ENCODE measurements around the gene SYNPR.
"Not testable (repeated sequence)": the region's sequence is repeated elsewhere in the genome, so short reads cannot be mapped to it uniquely, and the experiment has no call there.

Gene SYNPR

GRCh38 chr3:63639806-63640205 lies 361.7 kb downstream of the SYNPR start:
- no peak for DNase-seq
- Mint-ChIP-seq H3K4me3 (no peak overlapping the region), H3K27me3 (peaks cover 3 to 6% of the 10 kb centered on the region in 2 donors), H3K4me1 (no peaks in the 10 kb centered on the region), H3K27ac (no peak overlapping the region), H3K9me3 (peaks cover 7 to 9% of the 10 kb centered on the region in 2 donors), H3K36me3 (no peaks in the 10 kb centered on the region)
- no peak for ATAC-seq (replicated peaks)

GRCh38 chr3:63642488-63642887 lies 364.4 kb downstream of the SYNPR start:
- H3K36me3 Mint-ChIP-seq, result no peaks in the 10 kb centered on the region
- no peak overlapping the region for H3K4me3 Mint-ChIP-seq
- peaks cover 3 to 9% of the 10 kb centered on the region in 2 donors for H3K9me3 Mint-ChIP-seq
- no peak overlapping the region for H3K27ac Mint-ChIP-seq
- DNase-seq, result no peak
- no peak for ATAC-seq (replicated peaks)
- no peaks in the 10 kb centered on the region for H3K4me1 Mint-ChIP-seq
- H3K27me3 Mint-ChIP-seq, result peaks cover 3 to 6% of the 10 kb centered on the region in 2 donors

- no peak for ATAC-seq (replicated peaks)
Observed at GRCh38 chr3:63644212-63644797, 366.2 kb downstream of the SYNPR start.

DNA sequence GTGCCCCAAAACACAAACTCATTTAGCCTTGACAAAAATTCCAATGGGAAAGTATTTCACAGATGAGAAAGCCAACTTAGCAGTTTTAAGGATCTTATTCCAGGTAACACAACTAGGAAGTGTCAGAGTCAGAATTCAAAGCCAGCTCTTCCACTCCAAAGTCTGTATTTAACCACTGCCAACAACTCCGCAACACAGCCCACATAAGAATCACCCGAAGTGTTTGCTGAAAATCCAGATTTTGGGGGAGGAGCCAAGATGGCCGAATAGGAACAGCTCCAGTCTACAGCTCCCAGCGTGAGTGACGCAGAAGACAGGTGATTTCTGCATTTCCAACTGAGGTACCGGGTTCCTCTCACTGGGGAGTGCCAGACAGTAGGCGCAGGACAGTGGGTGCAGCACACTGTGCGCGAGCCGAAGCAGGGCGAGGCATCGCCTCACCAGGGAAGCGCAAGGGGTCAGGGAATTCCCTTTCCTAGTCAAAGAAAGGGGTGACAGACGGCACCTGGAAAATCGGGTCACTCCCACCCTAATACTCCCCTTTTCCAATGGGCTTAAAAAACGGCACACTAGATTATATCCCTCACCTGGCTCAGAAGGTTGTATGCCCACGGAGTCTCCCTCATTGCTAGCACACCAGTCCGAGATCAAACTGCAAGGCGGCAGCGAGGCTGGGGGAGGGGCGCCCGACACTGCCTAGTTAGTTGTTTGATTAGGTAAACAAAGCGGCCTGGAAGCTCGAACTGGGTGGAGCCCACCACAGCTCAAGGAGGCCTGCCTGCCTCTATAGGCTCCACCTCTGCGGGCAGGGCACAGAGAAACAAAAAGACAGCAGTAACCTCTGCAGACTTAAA lies 367.0 kb downstream of the SYNPR start:
- H3K27me3 Mint-ChIP-seq; H3K9me3 Mint-ChIP-seq; H3K4me1 Mint-ChIP-seq; DNase-seq; H3K36me3 Mint-ChIP-seq; H3K4me3 Mint-ChIP-seq; H3K27ac Mint-ChIP-seq; ATAC-seq (replicated peaks): not testable (repeated sequence)

More at GRCh38 chr3:63644212-63644797, 366.2 kb downstream of the SYNPR start:
- no peak overlapping the region for H3K4me3 Mint-ChIP-seq
- peaks cover 0 to 3% of the 10 kb centered on the region in 2 donors for H3K27me3 Mint-ChIP-seq
- DNase-seq, result no peak
- H3K4me1 Mint-ChIP-seq, result no peaks in the 10 kb centered on the region
- no peaks in the 10 kb centered on the region for H3K36me3 Mint-ChIP-seq
- H3K9me3 Mint-ChIP-seq, result peaks cover 7 to 9% of the 10 kb centered on the region in 2 donors
- H3K27ac Mint-ChIP-seq, result no peak overlapping the region

DNA sequence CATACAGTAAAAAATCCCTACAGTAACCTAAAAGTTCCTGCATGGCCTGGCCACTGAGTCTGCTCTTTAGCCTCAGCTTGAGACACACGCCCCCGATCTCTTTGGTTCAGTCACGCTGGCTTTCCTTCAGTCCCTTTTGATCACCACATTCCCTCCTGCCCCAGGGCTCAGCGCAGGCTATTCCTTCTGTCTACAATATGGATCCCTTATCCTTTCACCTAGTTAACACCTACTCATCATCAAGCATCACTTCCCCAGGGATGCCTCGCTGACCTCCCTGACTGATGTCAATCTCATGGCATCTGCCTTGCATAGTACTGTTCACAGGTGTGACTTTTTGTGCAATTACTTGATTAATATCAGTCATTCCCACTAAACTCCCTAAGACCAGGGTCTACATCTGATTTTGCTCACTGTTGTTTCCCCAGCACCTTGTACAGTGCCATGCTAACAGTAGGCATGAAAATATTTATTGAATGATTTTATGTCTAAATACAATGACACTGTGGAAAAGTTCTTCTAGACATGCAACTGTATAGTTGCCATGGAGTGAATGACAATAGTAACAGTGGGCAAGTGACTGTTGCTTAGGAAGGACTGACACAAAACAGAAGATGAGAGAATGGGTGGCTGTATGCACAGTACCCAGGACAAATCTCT lies 374.1 kb downstream of the SYNPR start, which contains the start of gene SNTN:
Gene SNTN, plus strand, starts transcription at position 610 of the 660 bp plus-strand sequence. Its CDS starts 13 bp downstream, at position 623.
- DNase-seq (no peak), ATAC-seq (replicated peaks) (no peak)
- no peaks in the 10 kb centered on the region for H3K4me1 Mint-ChIP-seq
- no peaks in the 10 kb centered on the region for H3K36me3 Mint-ChIP-seq
- H3K9me3 Mint-ChIP-seq, result peaks cover 4 to 10% of the 10 kb centered on the region in 2 donors
- H3K27ac Mint-ChIP-seq, result no peak within 1 kb of the TSS
- H3K27me3 Mint-ChIP-seq, result no peaks in the 10 kb centered on the region
- no peak within 1 kb of the TSS for H3K4me3 Mint-ChIP-seq

- no peak overlapping the region for H3K4me3 Mint-ChIP-seq
- no peaks in the 10 kb centered on the region for H3K27me3 Mint-ChIP-seq
- H3K36me3 Mint-ChIP-seq, result no peaks in the 10 kb centered on the region
- H3K27ac Mint-ChIP-seq, result no peak overlapping the region
- H3K9me3 Mint-ChIP-seq, result peaks cover 4 to 5% of the 10 kb centered on the region in 2 donors
- DNase-seq (no peak), ATAC-seq (replicated peaks) (no peak)
- no peaks in the 10 kb centered on the region for H3K4me1 Mint-ChIP-seq
Observed at GRCh38 chr3:63654211-63654610, 376.1 kb downstream of the SYNPR start.

DNA sequence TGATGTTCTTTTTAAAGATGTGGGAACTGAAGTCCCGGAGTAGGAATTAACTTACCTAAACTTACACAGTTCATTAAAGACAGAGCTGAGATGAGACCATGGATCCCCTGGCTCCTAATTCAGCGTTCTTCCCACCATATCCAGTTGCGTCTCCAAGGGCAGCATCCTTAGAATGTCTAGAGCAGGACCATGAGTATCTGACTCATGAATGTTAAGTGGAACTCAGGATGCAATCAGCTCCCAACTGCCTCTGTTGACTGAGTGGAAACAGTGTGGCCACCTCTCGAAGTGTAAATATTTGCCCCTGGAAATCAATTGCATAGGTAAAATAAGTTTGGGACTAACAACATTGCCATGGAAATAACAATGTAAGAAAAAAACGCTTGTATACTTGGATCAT lies 376.8 kb downstream of the SYNPR start:
- no peak overlapping the region for H3K4me3 Mint-ChIP-seq
- H3K27ac Mint-ChIP-seq, result no peak overlapping the region
- ATAC-seq (replicated peaks) (no peak), DNase-seq (no peak)
- H3K9me3 Mint-ChIP-seq, result peaks cover 4 to 5% of the 10 kb centered on the region in 2 donors
- H3K4me1 Mint-ChIP-seq, result no peaks in the 10 kb centered on the region
- no peaks in the 10 kb centered on the region for H3K36me3 Mint-ChIP-seq
- no peaks in the 10 kb centered on the region for H3K27me3 Mint-ChIP-seq

GRCh38 chr3:63655519-63655918 lies 377.4 kb downstream of the SYNPR start:
- DNase-seq, result no peak
- peaks cover 4 to 5% of the 10 kb centered on the region in 2 donors for H3K9me3 Mint-ChIP-seq
- no peaks in the 10 kb centered on the region for H3K4me1 Mint-ChIP-seq

GRCh38 chr3:63656786-63657185 lies 378.7 kb downstream of the SYNPR start:
- ATAC-seq (replicated peaks) (no peak), DNase-seq (no peak)
- Mint-ChIP-seq H3K27me3 (no peaks in the 10 kb centered on the region), H3K4me1 (no peaks in the 10 kb centered on the region), H3K36me3 (no peaks in the 10 kb centered on the region), H3K4me3 (no peak overlapping the region), H3K9me3 (peaks cover 4 to 5% of the 10 kb centered on the region in 2 donors), H3K27ac (no peak overlapping the region)

More at GRCh38 chr3:63655519-63655918, 377.4 kb downstream of the SYNPR start:
- Mint-ChIP-seq H3K27ac (no peak overlapping the region), H3K36me3 (no peaks in the 10 kb centered on the region), H3K4me3 (no peak overlapping the region), H3K27me3 (no peaks in the 10 kb centered on the region)
- ATAC-seq (replicated peaks), result no peak

DNA sequence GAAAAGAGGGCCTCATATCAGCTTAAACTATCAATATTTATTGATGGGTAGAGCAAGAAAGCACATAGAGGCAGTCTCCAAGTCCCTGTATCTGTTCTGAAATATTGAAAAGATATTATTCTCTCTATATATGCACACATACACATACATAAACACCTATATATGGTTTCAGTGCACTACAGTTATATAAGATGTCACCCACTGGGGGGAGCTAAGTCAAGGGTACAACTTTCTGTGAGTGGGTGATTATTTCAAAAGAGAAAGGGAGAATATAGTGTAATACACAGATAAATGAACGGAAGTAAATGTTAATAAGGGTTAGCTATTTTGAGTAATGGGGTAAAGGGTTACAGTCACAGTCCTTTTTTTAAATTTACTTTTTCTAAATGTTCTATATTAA lies 383.1 kb downstream of the SYNPR start:
- Mint-ChIP-seq H3K4me3 (no peak overlapping the region), H3K4me1 (no peaks in the 10 kb centered on the region), H3K9me3 (no peaks in the 10 kb centered on the region), H3K36me3 (no peaks in the 10 kb centered on the region), H3K27ac (no peak overlapping the region), H3K27me3 (no peaks in the 10 kb centered on the region)
- no peak for ATAC-seq (replicated peaks)
- no peak for DNase-seq

DNA sequence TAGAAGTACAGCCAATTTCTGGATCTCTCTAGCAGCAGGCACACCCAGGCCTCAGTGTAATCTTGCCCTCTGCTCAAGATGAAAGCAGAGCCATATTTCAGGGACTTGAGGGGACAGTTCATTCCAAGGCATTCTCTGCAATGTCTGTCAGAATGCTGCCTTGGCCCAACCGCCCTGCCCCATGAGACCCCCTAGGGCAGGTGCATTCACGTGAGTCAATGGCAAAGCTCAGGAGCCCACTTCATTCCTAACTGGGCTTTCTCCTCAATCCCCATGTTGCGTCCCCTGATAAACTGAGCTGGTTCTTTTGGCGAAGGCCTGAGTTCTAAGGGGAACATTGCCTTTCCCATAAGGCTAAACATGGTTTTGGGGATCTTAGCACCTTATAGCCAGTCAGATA lies 383.9 kb downstream of the SYNPR start:
- Mint-ChIP-seq H3K27ac (no peak overlapping the region), H3K36me3 (no peaks in the 10 kb centered on the region), H3K4me3 (no peak overlapping the region), H3K27me3 (no peaks in the 10 kb centered on the region), H3K9me3 (no peaks in the 10 kb centered on the region), H3K4me1 (no peaks in the 10 kb centered on the region)
- no peak for ATAC-seq (replicated peaks)
- DNase-seq, result no peak

DNA sequence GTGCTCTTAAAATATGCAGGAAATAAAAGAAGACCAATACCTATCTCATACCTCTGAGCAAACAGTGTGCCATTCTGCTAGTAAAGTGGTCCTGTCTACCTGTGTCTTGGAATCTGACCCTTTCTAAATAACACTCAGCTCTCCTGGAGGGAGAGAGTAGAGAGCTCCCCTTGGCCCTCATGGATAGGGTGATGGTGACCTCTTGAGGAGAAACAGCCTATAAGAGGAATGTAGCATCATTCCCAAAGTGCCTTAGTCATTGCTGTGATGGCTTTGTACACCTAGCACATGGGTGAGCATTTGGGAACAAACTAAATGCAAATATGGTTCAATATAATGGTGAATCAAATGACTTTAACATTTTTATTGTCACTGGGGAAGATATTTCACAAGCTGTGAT lies 384.4 kb downstream of the SYNPR start:
- no peaks in the 10 kb centered on the region for H3K9me3 Mint-ChIP-seq
- DNase-seq (no peak), ATAC-seq (replicated peaks) (no peak)
- no peak overlapping the region for H3K4me3 Mint-ChIP-seq
- H3K36me3 Mint-ChIP-seq, result no peaks in the 10 kb centered on the region
- no peaks in the 10 kb centered on the region for H3K27me3 Mint-ChIP-seq
- H3K4me1 Mint-ChIP-seq, result no peaks in the 10 kb centered on the region
- no peak overlapping the region for H3K27ac Mint-ChIP-seq

Measured in stimulated activated naive B cell treated with anti-CD40 and anti-IgM and Interleukin-4, amounts not matched to agents 10 μg/mL and 1 μg/mL and 100 μg/mL, for 72 hours (primary cell).